ENCODE measurements around the gene RECQL. TPM values are rescaled to one million over a fixed set of nuclear protein-coding genes. Genes with fewer than 3 reads are reported as not detected.
A peak's percentile ranks its signal among the peaks of the same experiment; 100 is the strongest.

The RECQL gene, protein sequence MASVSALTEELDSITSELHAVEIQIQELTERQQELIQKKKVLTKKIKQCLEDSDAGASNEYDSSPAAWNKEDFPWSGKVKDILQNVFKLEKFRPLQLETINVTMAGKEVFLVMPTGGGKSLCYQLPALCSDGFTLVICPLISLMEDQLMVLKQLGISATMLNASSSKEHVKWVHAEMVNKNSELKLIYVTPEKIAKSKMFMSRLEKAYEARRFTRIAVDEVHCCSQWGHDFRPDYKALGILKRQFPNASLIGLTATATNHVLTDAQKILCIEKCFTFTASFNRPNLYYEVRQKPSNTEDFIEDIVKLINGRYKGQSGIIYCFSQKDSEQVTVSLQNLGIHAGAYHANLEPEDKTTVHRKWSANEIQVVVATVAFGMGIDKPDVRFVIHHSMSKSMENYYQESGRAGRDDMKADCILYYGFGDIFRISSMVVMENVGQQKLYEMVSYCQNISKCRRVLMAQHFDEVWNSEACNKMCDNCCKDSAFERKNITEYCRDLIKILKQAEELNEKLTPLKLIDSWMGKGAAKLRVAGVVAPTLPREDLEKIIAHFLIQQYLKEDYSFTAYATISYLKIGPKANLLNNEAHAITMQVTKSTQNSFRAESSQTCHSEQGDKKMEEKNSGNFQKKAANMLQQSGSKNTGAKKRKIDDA
- polyA plus RNA-seq (ENCODE audit: insufficient read length), result 35.8 TPM
- long read RNA-seq, donor 1, partial matches to known transcripts, result 22 of 25 reads
- long read RNA-seq, donor 1, other reads (novel, unspliced or antisense), result 0 of 25 reads
- long read RNA-seq, donor 2, result 0 reads
- long read RNA-seq, donor 3, partial matches to known transcripts, result 0 of 1 reads
- long read RNA-seq, donor 3, other reads (novel, unspliced or antisense), result 0 of 1 reads
- long read RNA-seq, donor 4, result 0 reads
- long read RNA-seq, donor 5, partial matches to known transcripts, result 0 of 2 reads
- long read RNA-seq, donor 5, other reads (novel, unspliced or antisense), result 0 of 2 reads
- long read RNA-seq, donor 6, partial matches to known transcripts, result 17 of 19 reads
- long read RNA-seq, donor 6, other reads (novel, unspliced or antisense), result 0 of 19 reads
- long read RNA-seq, donor 7, partial matches to known transcripts, result 0 of 1 reads
- long read RNA-seq, donor 7, other reads (novel, unspliced or antisense), result 0 of 1 reads
- long read RNA-seq, donor 8, partial matches to known transcripts, result 16 of 17 reads
- long read RNA-seq, donor 8, other reads (novel, unspliced or antisense), result 0 of 17 reads

DNA sequence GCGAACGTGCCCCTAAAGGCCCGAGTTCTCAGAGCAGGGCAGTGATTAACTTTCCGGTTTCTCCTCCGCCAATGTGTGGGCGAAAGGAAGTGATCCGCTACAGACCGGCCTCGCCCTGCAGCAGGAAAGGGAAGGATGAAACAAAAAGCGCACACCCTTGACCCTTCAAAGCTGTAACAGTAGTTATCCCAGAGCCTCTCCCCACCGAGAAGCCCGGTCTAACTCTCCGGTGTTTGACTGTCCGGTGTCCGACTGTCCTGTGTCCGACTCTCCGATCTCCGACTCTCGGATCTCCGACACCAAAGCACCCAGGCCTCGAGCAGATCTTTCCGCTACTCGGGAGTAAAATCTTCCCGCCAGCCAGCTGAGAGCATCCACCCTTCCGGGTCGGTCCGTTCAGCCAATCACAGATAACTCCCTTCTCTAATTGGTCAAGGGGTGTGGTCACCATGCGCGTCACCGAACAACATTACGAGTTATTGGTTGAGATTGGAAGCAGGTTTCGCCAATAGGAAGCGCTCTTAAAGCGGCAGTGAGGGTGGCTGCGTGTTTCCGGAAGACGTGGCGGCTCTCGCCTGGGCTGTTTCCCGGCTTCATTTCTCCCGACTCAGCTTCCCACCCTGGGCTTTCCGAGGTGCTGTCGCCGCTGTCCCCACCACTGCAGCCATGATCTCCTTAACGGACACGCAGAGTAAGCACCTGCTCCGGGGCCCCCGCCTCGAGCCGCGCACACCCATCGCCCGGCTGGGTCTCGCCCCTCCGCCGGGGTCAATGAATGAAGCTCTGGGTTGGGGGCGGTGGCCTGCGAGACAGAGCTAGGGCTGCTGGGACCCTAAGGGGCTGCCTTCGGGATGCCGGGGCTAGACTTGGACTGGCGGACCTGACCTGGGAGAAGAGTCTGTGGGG lies at the start of gene RECQL, which contains the start of gene GOLT1B:
TSS of gene RECQL (minus strand) at position 378 of the 906 bp plus-strand sequence. CDS start 2,065 bp downstream, outside the sequence.
TSS of gene GOLT1B (plus strand) at position 532 of the 906 bp plus-strand sequence. CDS start at position 667, 135 bp downstream.
- peak; percentile 98 for DNase-seq

DNA sequence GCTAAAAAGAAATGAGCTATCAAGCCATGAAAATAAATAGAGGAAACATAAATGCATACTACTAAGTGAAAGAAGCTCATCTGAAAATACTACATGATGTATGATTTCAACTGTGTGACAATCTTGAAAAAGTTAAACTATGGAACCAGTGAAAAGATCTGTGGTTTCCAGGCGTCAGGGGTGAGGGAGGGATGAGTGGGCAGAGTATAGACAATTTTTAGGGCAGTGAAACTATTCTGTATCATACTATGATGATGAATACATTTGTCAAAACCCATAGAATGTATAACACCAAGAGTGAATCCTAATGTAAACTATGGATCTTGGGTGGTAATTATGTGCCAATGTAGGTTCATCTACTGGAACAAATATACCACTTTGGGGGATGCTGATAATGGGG lies 46.0 kb upstream of the RECQL start:
- no peak for DNase-seq

DNA sequence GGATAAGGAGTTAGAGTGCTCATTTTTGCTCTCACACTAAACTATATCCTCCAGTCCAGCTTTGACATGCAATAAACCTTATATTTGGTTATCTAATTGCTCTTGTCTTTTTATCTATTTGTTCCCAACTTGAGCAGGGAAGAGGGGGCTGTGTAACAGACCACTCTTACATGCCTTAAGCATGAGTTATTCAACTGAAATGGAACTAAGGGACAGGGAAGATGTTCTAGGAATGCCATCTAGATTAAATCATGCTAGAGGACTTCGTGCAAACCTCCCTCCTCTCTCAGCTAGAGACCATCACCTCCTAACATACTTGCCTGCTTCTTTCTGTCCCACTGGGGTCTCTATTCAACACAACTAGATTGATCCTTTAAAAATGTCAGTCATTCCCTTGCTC lies 45.3 kb upstream of the RECQL start:
- no peak for DNase-seq

DNA sequence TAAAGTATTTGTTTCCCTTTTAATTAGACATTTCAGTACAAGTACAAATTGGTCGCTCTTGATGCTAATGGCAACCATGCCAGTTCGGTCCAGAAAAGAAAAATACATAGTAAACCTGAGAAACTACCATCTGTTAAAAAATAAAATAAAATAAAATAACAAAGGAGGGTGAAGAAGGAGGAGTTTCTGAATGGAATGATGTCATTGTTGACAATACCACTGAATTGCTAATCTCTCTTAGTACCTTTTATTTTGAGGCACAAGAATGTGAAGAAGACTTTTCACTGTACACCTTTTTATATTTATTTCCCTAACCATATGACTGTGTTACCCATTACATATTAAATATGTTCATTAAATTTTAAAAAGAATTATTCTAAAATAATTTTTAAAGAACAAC lies 44.1 kb upstream of the RECQL start:
- no peak for DNase-seq

DNA sequence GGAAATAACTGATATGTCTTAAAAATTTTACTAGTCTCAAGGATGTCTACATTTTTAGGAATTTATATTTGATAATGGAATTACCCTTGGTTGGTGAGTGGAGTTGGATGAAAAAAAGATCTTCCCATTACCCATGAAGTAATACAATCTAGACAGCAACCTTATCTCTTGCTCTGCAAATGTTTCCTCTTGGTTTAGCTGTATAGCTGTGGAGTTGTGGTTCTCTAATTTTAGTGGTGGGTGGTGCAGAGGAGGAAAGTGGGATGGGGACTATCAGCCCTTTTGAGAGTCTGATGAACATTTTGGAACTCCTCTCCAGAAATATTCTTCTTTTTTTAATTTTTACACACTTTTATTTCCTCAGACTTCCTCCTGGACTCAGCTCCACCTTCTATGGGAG lies 41.7 kb upstream of the RECQL start:
- no peak for DNase-seq

DNA sequence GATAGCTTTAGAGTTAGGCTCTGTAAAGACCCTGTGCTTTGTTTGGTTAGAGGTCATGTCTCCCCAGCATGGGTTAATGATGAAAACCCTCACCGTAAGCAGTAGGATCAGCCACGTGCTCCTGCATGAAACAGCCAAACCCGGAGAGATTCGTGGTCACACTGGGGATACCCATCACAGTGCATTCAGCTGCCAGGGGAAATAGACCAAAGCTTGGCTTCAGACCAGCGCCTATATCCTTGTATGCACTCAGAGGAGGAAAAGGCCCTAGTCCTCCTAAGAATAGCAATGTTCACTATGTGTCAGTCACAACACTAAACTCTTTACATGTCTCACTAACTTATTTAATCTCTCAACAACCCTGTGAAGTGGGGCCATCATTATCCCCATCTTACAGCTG lies 41.0 kb upstream of the RECQL start:
- no peak for DNase-seq

DNA sequence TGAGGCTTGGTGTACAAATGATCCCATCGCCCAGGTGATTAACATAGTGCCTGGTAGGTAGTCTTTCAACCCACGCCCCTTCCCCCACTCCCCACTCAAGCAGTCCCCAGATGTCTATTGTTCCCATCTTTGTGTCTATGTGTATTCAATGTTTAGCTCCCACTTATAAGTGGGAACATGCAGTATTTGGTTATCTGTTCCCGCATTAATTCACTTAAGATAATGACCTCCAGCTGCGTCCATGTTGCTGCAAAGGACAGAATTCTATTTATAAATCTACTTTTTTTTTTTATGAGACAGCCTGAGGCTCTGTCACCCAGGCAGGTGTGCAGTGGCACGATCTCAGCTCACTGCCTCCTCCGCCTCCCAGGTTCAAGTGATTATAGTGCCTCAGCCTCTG lies 40.3 kb upstream of the RECQL start:
- DNase-seq, result no peak

DNA sequence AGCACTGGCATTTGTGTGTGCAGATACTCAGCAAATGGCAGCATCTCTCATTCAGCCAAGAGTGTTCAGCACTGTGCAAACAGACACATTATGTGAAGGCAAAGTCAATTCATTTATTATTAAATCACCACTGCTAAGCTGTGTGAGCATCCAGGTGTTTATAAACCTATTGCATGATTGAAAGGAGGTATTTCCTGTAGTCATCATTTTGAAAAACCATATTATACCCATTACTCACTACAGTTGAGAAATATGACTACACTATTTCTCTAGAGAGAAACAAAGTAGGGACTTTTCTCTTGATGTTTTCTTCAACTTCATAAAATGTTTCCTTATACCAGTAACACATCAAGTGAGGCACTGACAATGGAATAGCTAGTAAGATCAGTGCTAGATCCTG lies 38.4 kb upstream of the RECQL start:
- no peak for DNase-seq

DNA sequence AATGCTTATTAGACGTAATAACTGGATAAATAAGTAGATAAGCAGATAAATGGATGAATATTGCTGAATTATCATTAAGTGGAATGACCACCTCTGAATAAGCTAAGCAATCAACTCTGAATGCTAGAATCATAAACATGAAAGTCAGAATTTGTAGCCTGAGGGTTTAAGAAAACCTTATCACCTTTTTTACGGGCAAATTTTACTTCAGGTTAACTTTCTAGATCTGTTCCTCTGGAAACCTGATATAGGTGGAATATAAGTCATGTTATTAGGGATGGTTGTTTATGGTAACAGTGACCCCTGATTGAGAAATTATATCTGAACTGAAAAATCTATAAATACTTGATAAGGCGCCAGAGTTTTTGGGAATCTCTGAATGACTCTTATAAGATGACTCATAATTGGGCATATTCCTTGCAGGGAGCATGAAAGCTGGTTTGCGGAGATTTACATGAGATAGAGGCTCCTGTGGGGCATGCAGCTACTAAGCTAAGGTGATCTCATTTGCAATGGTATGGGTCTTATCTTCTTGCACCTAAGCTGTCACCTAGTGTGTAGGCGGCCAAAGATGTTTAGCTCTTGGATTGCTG lies 36.7 kb upstream of the RECQL start:
- DNase-seq, result no peak

DNA sequence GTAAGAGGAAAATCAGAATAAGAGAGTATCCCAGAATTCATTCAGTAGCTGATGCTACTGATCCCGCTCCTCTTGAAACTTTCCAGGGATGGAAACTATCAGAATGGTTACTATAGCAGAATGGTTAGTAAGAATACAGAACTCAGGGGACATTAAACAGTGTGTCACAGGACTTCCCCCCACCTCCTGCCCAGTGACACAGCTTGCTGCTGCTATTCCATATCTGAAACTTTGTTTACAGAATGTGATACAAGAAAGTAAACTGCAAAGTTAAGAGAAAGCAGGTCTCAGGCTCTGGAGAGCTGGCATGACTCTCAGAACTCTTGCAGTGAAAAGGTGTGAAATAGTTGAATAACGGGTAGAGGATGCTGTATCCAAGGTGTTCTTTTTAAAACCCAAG lies 28.0 kb upstream of the RECQL start:
- no peak for DNase-seq

DNA sequence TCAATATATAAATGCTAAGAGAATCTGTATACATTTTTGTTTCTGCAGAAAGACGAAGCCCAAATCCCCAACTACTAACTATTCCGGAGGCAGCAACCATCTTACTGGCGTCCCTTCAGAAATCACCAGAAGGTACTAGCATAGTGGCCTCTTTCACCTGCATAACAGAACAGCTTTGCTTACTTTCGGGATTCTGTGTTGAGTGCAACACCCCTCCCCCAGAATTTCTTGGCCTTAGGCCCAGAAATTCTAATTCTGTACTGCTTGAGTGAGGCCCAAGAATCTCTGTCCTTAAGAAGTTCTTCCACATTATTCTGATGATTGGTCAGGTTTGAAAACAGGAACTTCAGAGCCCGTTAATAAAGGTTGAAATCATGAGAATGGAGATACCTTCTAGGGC lies 27.5 kb upstream of the RECQL start:
- peak; percentile 43 for DNase-seq

DNA sequence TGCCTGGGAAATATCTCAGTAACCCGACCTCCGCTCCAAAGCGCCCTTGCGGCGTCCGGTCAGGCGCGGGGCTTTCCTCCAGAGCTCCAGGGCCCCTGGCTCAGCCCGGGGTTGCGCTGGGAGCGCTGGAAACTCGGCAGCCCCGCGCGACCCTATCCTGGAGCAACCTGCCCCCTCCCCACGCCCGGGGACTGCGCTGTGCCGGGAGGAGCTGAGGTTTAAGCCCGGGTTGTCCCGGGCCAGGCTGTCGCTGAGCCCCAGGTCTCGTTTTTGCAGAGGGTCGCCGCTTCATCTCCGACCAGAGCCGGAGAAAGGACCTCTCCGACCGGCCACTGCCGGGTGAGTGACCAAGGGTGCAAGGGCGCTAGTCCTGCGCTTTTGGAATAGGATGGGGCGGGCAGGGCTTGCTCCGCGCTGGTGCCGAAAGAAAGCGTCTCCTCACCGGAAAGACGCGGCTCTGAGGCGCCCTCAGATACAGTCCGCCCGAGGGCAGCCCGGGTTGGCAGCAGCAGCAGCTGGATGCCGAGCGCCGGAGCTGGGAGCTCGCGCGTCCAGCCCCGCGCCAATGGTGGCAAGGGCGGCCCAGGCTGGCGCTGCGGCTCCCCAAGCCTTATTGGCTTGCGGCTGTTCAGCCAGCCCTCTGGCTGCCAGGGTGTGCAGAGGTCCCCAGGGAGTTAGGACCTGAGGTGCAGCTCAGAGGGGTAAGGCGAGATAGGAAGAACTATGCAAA lies 26.2 kb upstream of the RECQL start:
- DNase-seq, result peak; percentile 43

DNA sequence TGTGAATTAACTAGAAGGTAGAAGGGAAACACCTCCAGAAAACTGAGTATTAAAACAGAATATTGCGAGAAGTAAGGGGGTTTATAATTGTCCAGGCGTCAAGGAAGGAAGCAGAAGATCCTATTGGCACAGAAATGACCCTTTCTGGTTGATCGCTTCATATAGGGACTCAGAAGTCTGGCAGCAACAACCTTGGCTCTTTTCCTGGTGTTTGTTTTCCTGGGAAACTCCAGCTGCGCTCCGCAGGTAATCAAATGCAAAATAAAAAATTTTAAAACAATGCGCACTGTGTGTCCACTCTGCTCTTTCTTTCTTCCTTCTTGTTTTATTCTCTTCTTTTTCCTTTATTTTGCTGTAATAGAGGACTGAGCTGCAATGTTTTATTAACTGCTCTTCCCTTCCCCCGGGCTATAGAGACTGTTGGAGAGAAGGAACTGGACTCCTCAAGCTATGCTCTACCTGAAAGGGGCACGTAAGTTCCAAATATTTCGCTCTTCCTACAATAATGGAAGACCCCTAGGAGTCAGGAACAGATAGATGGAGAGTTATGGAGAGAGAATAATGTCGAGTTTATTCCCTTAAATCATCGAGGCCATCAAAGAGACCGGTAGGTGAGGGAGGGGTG lies 25.4 kb upstream of the RECQL start:
- DNase-seq, result no peak

DNA sequence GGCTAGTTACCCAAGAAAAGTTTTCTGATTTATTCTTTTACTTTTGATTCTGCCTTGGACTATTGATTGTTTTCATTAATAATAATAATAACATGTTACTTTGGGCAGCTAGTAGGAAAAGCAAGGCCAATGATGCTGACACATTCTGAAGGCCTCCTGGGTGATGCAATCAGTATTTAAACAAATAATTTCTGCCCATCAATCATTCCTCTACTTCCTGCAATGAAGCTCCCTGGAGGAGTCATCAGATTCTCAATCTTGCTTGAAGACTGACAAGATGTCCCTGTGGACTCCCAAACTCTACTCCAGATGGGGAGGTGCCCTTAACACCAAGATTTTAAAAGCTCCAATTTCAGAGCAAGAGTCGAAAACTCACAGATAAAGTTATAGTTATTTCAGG lies 24.6 kb upstream of the RECQL start, which contains the start of gene SPX:
TSS of gene SPX (plus strand) at position 244 of the 400 bp plus-strand sequence. CDS start 177 bp downstream, outside the sequence.
- no peak for DNase-seq

DNA sequence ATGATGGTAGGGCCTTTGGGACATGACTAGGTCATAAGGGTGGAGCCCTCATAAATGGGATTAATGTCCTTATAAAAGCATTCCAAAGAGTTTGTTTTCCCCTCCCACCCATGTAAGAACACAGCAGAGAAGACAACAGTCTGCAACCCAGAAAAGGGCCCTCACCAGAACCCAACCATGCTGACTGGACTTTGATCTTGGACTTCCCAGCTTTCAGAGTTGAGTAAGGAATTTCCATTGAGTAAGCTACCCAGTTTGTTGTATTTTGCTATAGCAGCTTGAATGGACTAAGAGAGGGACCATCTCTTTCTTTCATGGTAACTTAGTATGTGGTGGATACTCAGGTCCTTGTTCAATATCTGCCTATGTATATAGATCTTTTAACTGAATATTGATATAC lies 21.7 kb upstream of the RECQL start:
- DNase-seq, result no peak

DNA sequence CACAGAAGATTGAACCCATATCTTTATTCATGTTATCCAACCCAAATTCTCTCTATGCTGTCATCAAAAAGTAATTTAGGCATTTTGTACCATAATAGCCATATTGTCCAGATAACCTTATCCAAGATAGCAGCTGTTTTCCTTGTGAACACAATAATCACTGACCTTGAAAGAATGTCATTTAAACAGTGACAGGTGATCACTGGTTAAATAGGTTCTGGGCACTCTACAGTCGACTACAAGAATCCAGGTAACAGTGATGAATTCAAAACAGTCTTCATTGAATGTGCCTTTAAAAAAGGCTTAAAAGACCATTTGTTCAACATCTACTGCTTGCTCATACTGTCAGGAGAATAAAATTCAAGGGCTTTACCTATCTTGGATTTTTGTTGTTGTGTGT lies 20.1 kb upstream of the RECQL start:
- no peak for DNase-seq

DNA sequence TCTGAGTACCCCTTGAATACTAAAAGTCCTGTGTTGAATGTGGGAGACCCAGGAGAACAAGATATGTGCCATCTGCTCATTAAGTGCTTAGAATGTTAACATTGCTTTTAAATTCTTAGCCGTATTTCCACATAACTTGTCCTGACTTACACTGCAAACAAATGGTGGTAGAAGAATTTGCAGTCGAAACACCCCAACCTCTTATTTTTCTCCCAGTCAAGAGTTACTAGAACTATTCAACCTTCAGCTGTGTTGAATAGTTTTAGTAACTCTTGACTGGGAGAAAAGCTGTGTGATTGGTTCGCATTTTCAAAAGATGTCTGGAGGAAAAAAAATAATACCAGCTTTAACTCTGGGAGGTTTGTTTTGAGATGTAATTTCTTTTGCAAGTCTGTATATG lies 17.0 kb upstream of the RECQL start:
- DNase-seq, result no peak

DNA sequence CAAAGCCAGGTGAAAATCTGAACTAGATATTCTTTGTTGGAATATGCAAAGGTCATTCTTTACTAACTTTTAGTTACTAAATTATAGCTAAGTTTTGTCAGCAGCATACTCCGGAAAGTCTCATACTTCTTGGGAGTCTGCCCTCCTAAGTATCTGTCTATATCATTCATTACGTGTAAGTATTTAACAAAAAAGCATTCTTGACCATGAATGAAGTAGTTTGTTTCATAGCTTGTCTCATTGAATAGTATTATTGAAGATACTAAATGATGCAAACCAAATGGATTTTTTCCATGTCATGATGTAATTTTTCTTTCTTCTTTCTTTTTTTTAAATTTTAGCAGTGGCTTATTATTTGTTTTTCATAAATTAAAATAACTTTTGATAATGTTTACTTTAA lies 14.8 kb upstream of the RECQL start:
- DNase-seq, result no peak

DNA sequence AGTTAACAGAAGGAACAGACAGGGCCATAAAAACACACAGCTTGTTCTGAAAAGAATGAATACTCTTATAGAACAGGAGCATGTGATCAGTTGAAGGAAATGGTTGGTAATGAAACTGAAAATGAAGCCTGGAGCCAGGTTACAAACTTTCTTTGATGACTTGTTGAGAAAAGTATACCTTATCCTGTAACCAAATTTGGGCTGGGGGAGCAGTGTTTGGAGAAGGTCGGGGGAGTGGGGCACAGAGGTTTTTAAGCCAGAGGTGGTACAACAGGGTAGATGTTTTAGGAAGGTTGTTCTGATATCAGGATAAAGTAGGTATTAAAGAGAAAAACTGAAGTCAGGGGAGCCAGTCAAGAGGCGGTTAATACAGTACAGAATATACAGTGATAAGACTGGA lies 8.3 kb upstream of the RECQL start:
- no peak for DNase-seq

DNA sequence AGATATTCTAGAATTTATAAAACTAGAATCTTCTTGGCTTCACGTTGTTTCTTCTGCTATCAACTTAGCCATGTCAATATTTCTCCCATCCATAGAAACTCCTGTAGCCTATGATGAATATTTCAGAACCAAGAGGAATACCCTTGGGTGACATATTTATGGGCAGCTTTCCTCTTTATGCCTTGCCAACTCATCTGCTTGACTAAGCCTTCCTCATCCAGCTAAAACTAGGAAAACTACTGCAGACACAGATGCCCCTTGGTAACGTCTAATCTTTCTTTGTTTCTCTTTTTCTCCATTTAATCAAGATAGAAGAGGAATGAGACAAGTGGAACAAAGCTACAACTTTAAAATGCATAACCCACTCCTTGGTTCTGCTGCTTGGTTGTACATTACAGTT lies 6.4 kb upstream of the RECQL start:
- no peak for DNase-seq

All from left kidney (tissue), 8 donors.